ENCODE measurements around the gene SPTLC3. TPM values are rescaled to one million over a fixed set of nuclear protein-coding genes. Genes with fewer than 3 reads are reported as not detected.
"Not testable (repeated sequence)": the region's sequence is repeated elsewhere in the genome, so short reads cannot be mapped to it uniquely, and the experiment has no call there.

Gene SPTLC3
- total and polyA plus RNA-seq, 9 donors, result 2.1 to 10.5 (median 8.8) TPM

DNA sequence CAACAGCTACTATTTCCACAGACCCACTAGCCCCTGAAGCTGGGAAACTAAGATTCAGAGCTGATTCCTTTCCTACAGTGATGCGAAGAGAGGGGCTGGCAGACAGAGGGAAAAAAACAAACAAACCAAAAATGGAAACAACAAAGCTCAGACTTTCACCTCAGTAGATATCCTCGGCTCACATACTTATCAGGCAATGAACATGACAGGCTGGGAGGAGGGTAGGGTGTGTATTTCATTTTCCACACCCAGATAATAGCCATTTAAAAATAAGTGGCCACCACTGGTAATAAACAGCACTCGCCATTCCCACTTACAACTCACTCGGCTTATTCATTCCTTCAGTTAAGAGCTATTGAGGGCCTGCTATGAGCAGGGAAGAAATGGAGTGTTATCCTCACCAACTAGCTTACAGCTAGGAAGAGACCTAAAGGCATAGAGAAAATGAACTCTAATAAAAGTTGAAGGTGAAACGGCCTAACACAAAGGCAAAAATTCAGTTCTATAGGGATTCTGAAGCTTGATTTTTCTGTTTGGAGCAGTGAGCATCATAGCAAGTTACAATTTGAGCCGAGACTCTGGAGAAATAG, 32.0 kb upstream of the SPTLC3 start:
- 81 to 88% (median 82%) methylated on average over 6 of the region's 6 CpGs for WGBS, 3 donors
- intact Hi-C loops (cut with DNase I), result loop anchor here in 1 of 4 donors (10.0 kb wide), 1 partner anchor 128 kb away; no protein-coding TSS in a partner anchor
- TF ChIP-seq EP300 (IDR thresholded peaks at IDR 0.05), result no peak
- TF ChIP-seq, protein P1, sequence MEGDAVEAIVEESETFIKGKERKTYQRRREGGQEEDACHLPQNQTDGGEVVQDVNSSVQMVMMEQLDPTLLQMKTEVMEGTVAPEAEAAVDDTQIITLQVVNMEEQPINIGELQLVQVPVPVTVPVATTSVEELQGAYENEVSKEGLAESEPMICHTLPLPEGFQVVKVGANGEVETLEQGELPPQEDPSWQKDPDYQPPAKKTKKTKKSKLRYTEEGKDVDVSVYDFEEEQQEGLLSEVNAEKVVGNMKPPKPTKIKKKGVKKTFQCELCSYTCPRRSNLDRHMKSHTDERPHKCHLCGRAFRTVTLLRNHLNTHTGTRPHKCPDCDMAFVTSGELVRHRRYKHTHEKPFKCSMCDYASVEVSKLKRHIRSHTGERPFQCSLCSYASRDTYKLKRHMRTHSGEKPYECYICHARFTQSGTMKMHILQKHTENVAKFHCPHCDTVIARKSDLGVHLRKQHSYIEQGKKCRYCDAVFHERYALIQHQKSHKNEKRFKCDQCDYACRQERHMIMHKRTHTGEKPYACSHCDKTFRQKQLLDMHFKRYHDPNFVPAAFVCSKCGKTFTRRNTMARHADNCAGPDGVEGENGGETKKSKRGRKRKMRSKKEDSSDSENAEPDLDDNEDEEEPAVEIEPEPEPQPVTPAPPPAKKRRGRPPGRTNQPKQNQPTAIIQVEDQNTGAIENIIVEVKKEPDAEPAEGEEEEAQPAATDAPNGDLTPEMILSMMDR (IDR thresholded peaks at IDR 0.05), result no peak
- TF ChIP-seq POLR2A (IDR thresholded peaks at IDR 0.05), result no peak

DNA sequence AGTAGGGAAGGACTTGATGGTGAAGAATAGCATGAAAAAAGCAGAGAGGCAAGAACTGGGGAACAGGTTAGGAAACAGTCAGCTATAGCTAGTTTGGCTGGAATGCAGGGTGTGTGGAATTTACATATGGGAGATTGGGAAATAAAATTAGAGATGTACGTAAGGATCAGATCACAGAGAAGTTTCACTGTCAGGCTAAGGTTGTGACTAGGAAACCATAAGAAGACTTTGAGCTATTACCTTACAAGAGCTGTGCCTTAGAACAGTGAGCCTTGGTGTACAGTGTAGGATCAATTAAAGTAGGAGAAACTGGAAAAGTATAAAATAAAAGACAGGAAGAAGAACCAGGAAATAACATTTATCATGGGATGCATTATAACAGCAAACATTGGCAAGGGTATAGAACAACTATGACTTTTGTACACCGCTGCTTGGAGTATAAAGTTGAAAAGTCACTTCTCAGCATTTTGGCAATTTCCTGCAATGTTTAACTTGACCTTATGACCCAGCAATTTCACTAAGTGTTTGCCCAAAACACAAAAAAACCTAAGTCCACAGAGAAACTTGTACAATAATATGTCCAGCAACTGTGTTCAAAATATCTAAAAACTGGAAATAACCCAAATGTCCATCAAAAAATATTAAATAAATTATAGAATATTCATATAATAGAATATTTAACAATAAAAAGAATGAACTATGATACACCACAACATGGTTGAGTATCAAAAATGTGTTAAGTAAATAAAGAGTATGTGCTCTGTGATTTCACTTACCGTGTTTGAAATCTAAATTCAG, 31.2 kb upstream of the SPTLC3 start:
- no peak for DNase-seq
- no peak overlapping the region for H3K27ac ChIP-seq
- intact Hi-C loops (cut with DNase I), result loop anchor here in 1 of 4 donors (10.0 kb wide), 1 partner anchor 127 kb away; no protein-coding TSS in a partner anchor
- TF ChIP-seq, protein P1 (IDR thresholded peaks at IDR 0.05), result no peak
- TF ChIP-seq POLR2A (IDR thresholded peaks at IDR 0.05), result no peak
- no peak for TF ChIP-seq EP300 (IDR thresholded peaks at IDR 0.05)
- no peaks in the 10 kb centered on the region for H3K27me3 ChIP-seq
- WGBS, 3 donors, result 54 to 85% (median 74%) methylated on average over 3 of the region's 3 CpGs
- H3K4me1 ChIP-seq (ENCODE audit: insufficient read depth), result no peaks in the 10 kb centered on the region
- no peaks in the 10 kb centered on the region for H3K36me3 ChIP-seq
- no peaks in the 10 kb centered on the region for H3K9me3 ChIP-seq
- H3K4me3 ChIP-seq, result no peak overlapping the region

More for the DNA sequence above, 32.0 kb upstream of the SPTLC3 start:
- no peaks in the 10 kb centered on the region for H3K9me3 ChIP-seq
- no peak overlapping the region for H3K27ac ChIP-seq
- no peak for DNase-seq
- no peaks in the 10 kb centered on the region for H3K4me1 ChIP-seq (ENCODE audit: insufficient read depth)
- H3K4me3 ChIP-seq, result no peak overlapping the region
- no peaks in the 10 kb centered on the region for H3K27me3 ChIP-seq
- H3K36me3 ChIP-seq, result no peaks in the 10 kb centered on the region

DNA sequence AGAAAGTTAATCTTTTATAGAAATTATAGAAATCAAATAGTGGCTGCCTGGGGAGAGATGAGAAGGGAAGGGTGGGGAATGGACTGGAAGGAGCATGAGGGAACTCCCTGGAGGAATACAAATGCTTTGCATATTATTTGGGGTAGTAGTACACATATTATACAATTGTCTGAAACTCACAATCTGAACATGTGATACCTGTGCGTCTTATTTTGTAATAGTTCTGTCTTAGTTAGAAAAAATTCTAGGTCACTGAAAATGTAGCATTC, 30.7 kb upstream of the SPTLC3 start:
- TF ChIP-seq POLR2A (IDR thresholded peaks at IDR 0.05), result no peak
- TF ChIP-seq, protein P1 (IDR thresholded peaks at IDR 0.05), result no peak
- TF ChIP-seq EP300 (IDR thresholded peaks at IDR 0.05), result no peak
- no peak overlapping the region for H3K4me3 ChIP-seq
- intact Hi-C loops (cut with DNase I), result loop anchor here in 1 of 4 donors (10.0 kb wide), 1 partner anchor 127 kb away; no protein-coding TSS in a partner anchor
- no peaks in the 10 kb centered on the region for H3K9me3 ChIP-seq
- no peaks in the 10 kb centered on the region for H3K36me3 ChIP-seq
- 87 to 96% (median 91%) methylated on average over 1 of the region's 1 CpG for WGBS, 3 donors
- no peak overlapping the region for H3K27ac ChIP-seq
- H3K4me1 ChIP-seq (ENCODE audit: insufficient read depth), result no peaks in the 10 kb centered on the region
- DNase-seq, result no peak
- H3K27me3 ChIP-seq, result no peaks in the 10 kb centered on the region

DNA sequence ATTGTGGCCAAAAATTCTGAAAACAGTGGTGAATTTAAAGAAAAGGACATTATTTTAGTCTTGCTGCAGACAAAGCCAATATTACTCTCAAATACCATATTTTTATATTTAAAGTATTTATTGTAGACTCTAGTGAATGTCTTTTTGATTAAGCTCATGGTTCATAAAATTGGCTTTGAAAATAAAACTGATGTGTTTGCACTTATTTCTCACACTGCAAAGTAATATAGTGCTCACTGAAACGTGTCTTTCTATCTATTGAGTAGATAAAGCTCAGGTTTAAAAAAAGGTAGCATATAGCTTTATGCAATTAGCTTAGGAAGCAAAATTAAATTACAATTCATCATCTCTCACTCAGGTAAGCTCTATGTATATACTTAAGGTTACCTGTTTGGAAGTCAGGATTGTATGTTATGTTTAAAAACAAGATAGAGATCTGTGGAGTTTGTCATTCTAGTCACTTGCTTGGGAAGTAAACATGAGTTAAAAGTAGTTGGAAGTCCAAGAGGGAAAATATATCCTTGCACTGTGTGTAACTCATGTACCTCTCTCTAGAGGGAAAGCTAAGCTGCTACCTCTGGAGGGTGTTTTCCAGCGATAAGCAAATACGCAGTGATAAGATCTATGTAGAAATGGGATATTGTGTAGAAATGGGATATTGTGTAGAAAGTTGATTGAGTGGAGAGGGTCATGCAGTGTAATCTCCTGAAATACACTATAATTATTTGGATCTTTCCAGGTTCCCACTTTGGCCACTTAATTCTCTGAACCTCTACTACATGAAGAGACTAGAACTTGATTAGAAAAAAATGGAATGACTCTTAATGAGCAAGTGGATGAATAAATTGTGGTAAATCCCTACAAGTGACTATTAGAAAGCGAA, 29.9 kb upstream of the SPTLC3 start:
- no peaks in the 10 kb centered on the region for H3K4me1 ChIP-seq (ENCODE audit: insufficient read depth)
- no peak for TF ChIP-seq EP300 (IDR thresholded peaks at IDR 0.05)
- TF ChIP-seq, protein P1 (IDR thresholded peaks at IDR 0.05), result no peak
- TF ChIP-seq POLR2A (IDR thresholded peaks at IDR 0.05), result no peak
- no peaks in the 10 kb centered on the region for H3K27me3 ChIP-seq
- DNase-seq, result no peak
- WGBS, 3 donors, result 79 to 82% (median 80%) methylated on average over 4 of the region's 4 CpGs
- intact Hi-C loops (cut with DNase I), result loop anchor here in 1 of 4 donors (10.0 kb wide), 1 partner anchor 126 kb away; no protein-coding TSS in a partner anchor
- no peaks in the 10 kb centered on the region for H3K36me3 ChIP-seq
- H3K9me3 ChIP-seq, result no peaks in the 10 kb centered on the region
- H3K4me3 ChIP-seq, result no peak overlapping the region
- H3K27ac ChIP-seq, result no peak overlapping the region

DNA sequence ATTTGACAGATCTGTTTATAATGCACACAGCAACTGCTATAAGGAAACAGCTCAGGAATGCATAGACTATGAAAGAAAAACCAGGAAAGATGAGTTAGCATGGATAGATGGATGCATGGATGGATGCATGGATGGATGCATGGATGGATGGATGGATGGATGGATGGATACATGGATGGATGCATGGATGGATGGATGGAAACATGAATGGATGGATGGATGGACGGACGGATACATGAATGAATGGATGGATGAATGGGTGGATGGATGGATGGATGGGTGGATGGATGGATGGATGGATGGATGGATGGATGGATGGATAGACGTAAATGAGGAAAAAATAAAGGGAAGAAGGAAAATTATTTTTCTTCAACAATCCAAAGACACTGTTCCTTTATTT, 29.1 kb upstream of the SPTLC3 start:
- WGBS, 3 donors, result 89 to 95% (median 93%) methylated on average over 3 of the region's 3 CpGs
- not testable (repeated sequence) for H3K4me1 ChIP-seq (ENCODE audit: insufficient read depth); DNase-seq; H3K4me3 ChIP-seq; H3K9me3 ChIP-seq; H3K27ac ChIP-seq; H3K27me3 ChIP-seq; H3K36me3 ChIP-seq
- intact Hi-C loops (cut with DNase I), result loop anchor here in 1 of 4 donors (2.0 to 10.0 kb wide), 2 partner anchors 21 to 125 kb away; no protein-coding TSS in a partner anchor
